MM.1S (cell line): Measurements from ENCODE around the gene ZNF184.

Experiments used
- CTCF ChIP-seq: fragments of 300-600 bp; sonication (generic); IDR thresholded peaks from 2 replicates; pipeline ENCODE4 v1.5.1; 2016; ENCODE audit warnings: antibody characterized with exemption, low read length, mixed read lengths
- EZH2 ChIP-seq: fragments of 300-600 bp; sonication (generic); optimal IDR thresholded peaks from 2 replicates; pipeline ENCODE3; 2017; ENCODE audit warnings: low read depth, mild to moderate bottlenecking, antibody characterized with exemption, low read length, mixed read lengths
- EZH2phosphoT487 ChIP-seq: fragments of 300-600 bp; sonication (generic); IDR thresholded peaks from 2 replicates; pipeline ENCODE4 v1.6.1; 2018; ENCODE audit warnings: antibody characterized with exemption, low read length

GRCh38 chr6:27474672-27475071 lies 1.8 kb upstream of the ZNF184 start:
- TF ChIP-seq CTCF (no peak), EZH2 (no peak), EZH2phosphoT487 (no peak)
